ENCODE data around the gene CLEC2L.

The CLEC2L gene

DNA sequence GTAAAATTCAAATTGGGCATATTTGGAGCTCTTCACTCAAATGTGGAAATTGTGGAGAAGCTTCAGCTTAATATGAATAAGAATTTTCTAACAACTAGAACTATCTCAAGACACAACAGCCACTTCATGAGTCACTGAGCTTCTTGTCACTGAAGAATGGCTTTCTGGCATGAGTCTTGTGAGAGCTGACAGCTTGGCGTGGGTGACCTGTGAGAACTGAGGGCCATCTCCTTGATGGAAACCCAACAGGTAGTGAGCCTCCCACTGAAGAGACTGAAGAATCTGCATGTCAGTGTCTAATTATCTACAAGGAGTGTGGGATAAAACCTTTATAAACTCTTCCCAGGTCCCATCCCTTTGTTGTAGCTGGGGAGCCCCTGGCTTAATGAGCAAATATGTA, 66.0 kb downstream of the CLEC2L start:
- no peak overlapping the region for H3K23ac ChIP-seq (ENCODE audit: low read length)
- H3K4me3 ChIP-seq (ENCODE audit: low read length), result no peak overlapping the region
- H3K27me3 ChIP-seq (ENCODE audit: insufficient read depth, low read length, poor library complexity), result no peaks in the 10 kb centered on the region
- no peaks in the 10 kb centered on the region for H3K79me2 ChIP-seq (ENCODE audit: control insufficient read depth, insufficient read depth, low read length)
- no CpG with 5 or more reads among the region's 1 CpG for WGBS (ENCODE audit: extremely low coverage, insufficient coverage, low lambda C conversion rate)
- H3K4me2 ChIP-seq (ENCODE audit: low read length), result no peak overlapping the region
- H3K18ac ChIP-seq (ENCODE audit: low read length), result no peak overlapping the region
- no peaks in the 10 kb centered on the region for H3K79me1 ChIP-seq (ENCODE audit: low read length)
- H3K4ac ChIP-seq (ENCODE audit: low read depth, low read length), result no peak overlapping the region
- no peak overlapping the region for H4K8ac ChIP-seq (ENCODE audit: low read depth, low read length)
- H4K5ac ChIP-seq (ENCODE audit: low read length), result no peak overlapping the region
- no peak for DNase-seq
- no peak overlapping the region for H2BK15ac ChIP-seq (replicated peaks; ENCODE audit: low read depth)
- no peak overlapping the region for H2AK5ac ChIP-seq (ENCODE audit: low read length)
- H3K36me3 ChIP-seq (ENCODE audit: control insufficient read depth, insufficient read depth, low read length), result no peaks in the 10 kb centered on the region
- H3K56ac ChIP-seq (ENCODE audit: low read length), result no peak overlapping the region
- H3K27ac ChIP-seq (ENCODE audit: low read depth, low read length), result no peak overlapping the region
- no peak overlapping the region for H2BK5ac ChIP-seq (ENCODE audit: low read length)
- H2BK120ac ChIP-seq (ENCODE audit: low read depth, low read length), result no peak overlapping the region
- H3K4me1 ChIP-seq (ENCODE audit: control insufficient read depth, low read depth, low read length), result no peaks in the 10 kb centered on the region
- H3K9ac ChIP-seq (ENCODE audit: low read length), result no peak overlapping the region

DNA sequence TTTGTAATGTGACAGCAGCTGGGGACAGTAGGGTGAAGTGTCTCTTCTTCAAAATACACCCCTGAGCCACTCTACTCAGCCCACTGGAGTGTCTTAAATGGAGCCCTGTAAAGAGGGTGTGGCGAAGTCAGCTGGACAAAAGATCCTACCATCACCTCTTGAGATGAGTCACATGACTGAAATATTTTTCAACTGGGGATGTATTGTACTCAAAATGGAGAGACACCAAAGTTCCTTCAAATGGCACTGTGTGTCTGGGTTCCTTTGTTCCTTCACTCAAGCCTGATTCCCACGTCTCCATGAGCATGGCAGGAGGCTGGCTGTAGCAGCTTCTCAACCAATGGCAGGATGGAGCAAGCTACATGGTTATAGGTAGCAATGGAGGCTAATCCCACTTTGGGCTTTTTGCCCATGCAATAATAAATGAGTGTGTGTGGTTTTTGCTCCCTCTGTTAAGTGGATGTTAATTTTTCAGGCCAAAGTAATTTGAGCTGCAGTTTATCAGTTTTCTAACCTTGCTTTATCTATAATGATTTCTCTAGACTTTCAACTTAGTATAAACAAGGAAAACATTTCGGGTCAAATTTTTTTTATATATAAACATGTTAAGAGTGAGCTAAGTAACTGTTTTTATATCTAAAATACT, 68.2 kb downstream of the CLEC2L start:
- Histone ChIP-seq H3K27me3 (ENCODE audit: insufficient read depth, low read length, poor library complexity) (no peaks in the 10 kb centered on the region), H3K79me2 (ENCODE audit: control insufficient read depth, insufficient read depth, low read length) (no peaks in the 10 kb centered on the region), H3K9ac (ENCODE audit: low read length) (no peak overlapping the region), H3K4me1 (ENCODE audit: control insufficient read depth, low read depth, low read length) (no peaks in the 10 kb centered on the region), H2BK15ac (replicated peaks; ENCODE audit: low read depth) (no peak overlapping the region), H3K4me3 (ENCODE audit: low read length) (no peak overlapping the region), H3K27ac (ENCODE audit: low read depth, low read length) (no peak overlapping the region), H4K8ac (ENCODE audit: low read depth, low read length) (no peak overlapping the region), H3K4me2 (ENCODE audit: low read length) (no peak overlapping the region), H4K5ac (ENCODE audit: low read length) (no peak overlapping the region), H2BK5ac (ENCODE audit: low read length) (no peak overlapping the region), H3K79me1 (ENCODE audit: low read length) (no peaks in the 10 kb centered on the region), H3K56ac (ENCODE audit: low read length) (no peak overlapping the region), H3K4ac (ENCODE audit: low read depth, low read length) (no peak overlapping the region), H2AK5ac (ENCODE audit: low read length) (no peak overlapping the region), H3K23ac (ENCODE audit: low read length) (no peak overlapping the region), H3K18ac (ENCODE audit: low read length) (no peak overlapping the region), H2BK120ac (ENCODE audit: low read depth, low read length) (no peak overlapping the region), H3K36me3 (ENCODE audit: control insufficient read depth, insufficient read depth, low read length) (no peaks in the 10 kb centered on the region)
- DNase-seq, result no peak
- no CpG with 5 or more reads among the region's 3 CpGs for WGBS (ENCODE audit: extremely low coverage, insufficient coverage, low lambda C conversion rate)

DNA sequence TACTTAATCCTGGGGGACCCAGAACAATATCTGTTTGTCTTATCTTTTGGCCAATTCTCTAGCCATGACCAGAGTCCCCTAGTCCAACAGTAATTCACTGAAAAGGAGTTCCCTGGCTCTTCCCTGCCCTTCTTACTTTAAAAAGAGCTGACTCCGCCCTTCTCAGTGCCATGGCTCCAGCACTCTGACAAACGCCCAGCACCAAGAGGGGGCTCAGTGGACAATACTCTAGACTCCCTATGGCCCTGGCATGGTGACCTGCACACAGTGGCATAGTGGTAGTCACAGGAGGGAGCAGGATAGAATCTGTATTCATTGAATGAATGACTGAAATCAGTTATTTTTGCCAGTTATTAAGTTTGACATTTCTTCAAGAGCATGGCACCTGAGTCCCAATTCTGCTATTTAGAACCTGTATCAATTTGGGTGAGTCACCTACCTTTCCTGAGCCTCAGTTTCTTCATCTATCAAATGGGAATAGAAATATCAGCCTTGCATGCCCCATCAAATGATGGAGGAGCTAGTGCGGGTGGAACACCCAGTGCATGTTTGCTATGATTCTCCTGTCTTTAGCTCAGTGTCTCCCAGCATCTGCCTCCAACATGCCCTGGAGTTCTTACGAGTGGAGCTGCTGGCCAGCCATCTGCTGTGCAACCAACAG, 69.4 kb downstream of the CLEC2L start:
- H4K5ac ChIP-seq (ENCODE audit: low read length), result no peak overlapping the region
- H3K4me3 ChIP-seq (ENCODE audit: low read length), result no peak overlapping the region
- DNase-seq, result no peak
- no peaks in the 10 kb centered on the region for H3K36me3 ChIP-seq (ENCODE audit: control insufficient read depth, insufficient read depth, low read length)
- no peak overlapping the region for H2AK5ac ChIP-seq (ENCODE audit: low read length)
- H3K4me1 ChIP-seq (ENCODE audit: control insufficient read depth, low read depth, low read length), result no peaks in the 10 kb centered on the region
- H3K27me3 ChIP-seq (ENCODE audit: insufficient read depth, low read length, poor library complexity), result no peaks in the 10 kb centered on the region
- H3K4me2 ChIP-seq (ENCODE audit: low read length), result no peak overlapping the region
- no peak overlapping the region for H2BK15ac ChIP-seq (replicated peaks; ENCODE audit: low read depth)
- WGBS (ENCODE audit: extremely low coverage, insufficient coverage, low lambda C conversion rate), result no CpG with 5 or more reads among the region's 4 CpGs
- no peak overlapping the region for H4K8ac ChIP-seq (ENCODE audit: low read depth, low read length)
- no peaks in the 10 kb centered on the region for H3K79me1 ChIP-seq (ENCODE audit: low read length)
- no peak overlapping the region for H3K4ac ChIP-seq (ENCODE audit: low read depth, low read length)
- no peak overlapping the region for H3K9ac ChIP-seq (ENCODE audit: low read length)
- H3K79me2 ChIP-seq (ENCODE audit: control insufficient read depth, insufficient read depth, low read length), result no peaks in the 10 kb centered on the region
- H3K18ac ChIP-seq (ENCODE audit: low read length), result no peak overlapping the region
- no peak overlapping the region for H3K27ac ChIP-seq (ENCODE audit: low read depth, low read length)
- H3K23ac ChIP-seq (ENCODE audit: low read length), result no peak overlapping the region
- H2BK5ac ChIP-seq (ENCODE audit: low read length), result no peak overlapping the region
- H3K56ac ChIP-seq (ENCODE audit: low read length), result no peak overlapping the region
- H2BK120ac ChIP-seq (ENCODE audit: low read depth, low read length), result no peak overlapping the region

DNA sequence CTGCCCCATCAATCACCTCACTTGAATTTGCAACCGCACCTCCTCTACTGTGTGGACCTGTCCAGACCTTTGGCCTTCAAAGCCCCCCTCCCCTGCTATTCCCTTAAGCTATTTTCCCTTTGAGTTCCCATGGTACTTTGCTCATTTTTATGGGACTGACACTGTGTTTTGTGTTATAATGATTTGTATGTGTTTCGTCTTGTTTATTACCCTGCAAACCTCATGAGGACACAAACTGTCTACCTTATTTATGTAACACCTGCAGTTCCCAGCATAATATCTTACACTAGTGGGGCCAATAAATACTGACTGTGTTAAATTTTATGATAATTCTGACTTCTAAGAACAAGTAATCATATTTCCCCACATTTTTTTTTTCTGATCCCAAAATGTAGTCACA, 70.6 kb downstream of the CLEC2L start:
- no peak overlapping the region for H4K5ac ChIP-seq (ENCODE audit: low read length)
- H3K56ac ChIP-seq (ENCODE audit: low read length), result no peak overlapping the region
- H3K4me2 ChIP-seq (ENCODE audit: low read length), result no peak overlapping the region
- H2AK5ac ChIP-seq (ENCODE audit: low read length), result no peak overlapping the region
- H3K18ac ChIP-seq (ENCODE audit: low read length), result no peak overlapping the region
- H3K79me2 ChIP-seq (ENCODE audit: control insufficient read depth, insufficient read depth, low read length), result no peaks in the 10 kb centered on the region
- H3K36me3 ChIP-seq (ENCODE audit: control insufficient read depth, insufficient read depth, low read length), result no peaks in the 10 kb centered on the region
- H3K4ac ChIP-seq (ENCODE audit: low read depth, low read length), result no peak overlapping the region
- no CpG with 5 or more reads among the region's 2 CpGs for WGBS (ENCODE audit: extremely low coverage, insufficient coverage, low lambda C conversion rate)
- H3K23ac ChIP-seq (ENCODE audit: low read length), result no peak overlapping the region
- H3K4me3 ChIP-seq (ENCODE audit: low read length), result no peak overlapping the region
- no peak overlapping the region for H3K9ac ChIP-seq (ENCODE audit: low read length)
- no peak overlapping the region for H2BK5ac ChIP-seq (ENCODE audit: low read length)
- H3K4me1 ChIP-seq (ENCODE audit: control insufficient read depth, low read depth, low read length), result no peaks in the 10 kb centered on the region
- H4K8ac ChIP-seq (ENCODE audit: low read depth, low read length), result no peak overlapping the region
- H3K27ac ChIP-seq (ENCODE audit: low read depth, low read length), result no peak overlapping the region
- H2BK15ac ChIP-seq (replicated peaks; ENCODE audit: low read depth), result no peak overlapping the region
- H3K79me1 ChIP-seq (ENCODE audit: low read length), result no peaks in the 10 kb centered on the region
- DNase-seq, result no peak
- no peaks in the 10 kb centered on the region for H3K27me3 ChIP-seq (ENCODE audit: insufficient read depth, low read length, poor library complexity)
- no peak overlapping the region for H2BK120ac ChIP-seq (ENCODE audit: low read depth, low read length)
